OCI-LY1 (cell line): ENCODE results near the gene COMMD1.

ENCODE experiments used
- EZH2 ChIP-seq: fragments of 200-600 bp; sonication (generic), shearing (Covaris generic); IDR thresholded peaks from 2 replicates; pipeline ENCODE4 v1.8.0; 2017; ENCODE audit warnings: borderline replicate concordance, mixed run types, mild to moderate bottlenecking, antibody characterized with exemption, low read length, moderate library complexity, mixed read lengths
- TF ChIP-seq, protein P1 (sequence below): fragments of 200-600 bp; sonication (generic), shearing (Covaris generic); IDR thresholded peaks from 2 replicates; pipeline ENCODE4 v1.5.1; 2017; ENCODE audit warnings: mild to moderate bottlenecking, antibody characterized with exemption, low read length, moderate library complexity, mixed read lengths

DNA sequence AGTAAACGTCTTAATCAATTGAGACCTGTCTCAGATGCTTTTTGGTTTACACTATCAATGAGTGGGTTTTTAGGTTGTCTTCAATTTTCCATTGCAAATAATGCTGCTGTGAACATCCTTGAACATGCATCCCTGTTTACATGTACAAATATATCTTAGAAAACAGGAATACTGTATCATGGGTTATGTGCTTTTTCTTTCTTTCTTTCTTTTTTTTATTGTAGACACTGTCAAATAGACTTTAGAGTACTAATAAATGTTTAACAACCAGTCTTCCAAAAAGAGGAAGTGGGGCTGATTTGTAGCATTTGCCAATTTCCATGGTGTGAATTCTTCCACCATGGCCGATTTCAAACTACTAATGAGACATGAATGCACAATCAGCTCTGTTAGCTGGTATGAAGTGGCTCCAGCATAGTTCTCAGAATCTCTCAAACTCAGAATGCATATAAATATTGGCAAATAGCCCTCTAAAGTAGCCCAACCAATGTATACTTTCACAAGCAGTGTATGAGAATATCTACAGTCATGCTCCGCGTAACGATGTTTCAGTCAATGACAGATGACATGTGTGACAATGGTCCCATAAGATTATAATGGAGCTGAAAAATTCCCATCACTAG, 240.1 kb downstream of the COMMD1 start:
- TF ChIP-seq, protein P1, sequence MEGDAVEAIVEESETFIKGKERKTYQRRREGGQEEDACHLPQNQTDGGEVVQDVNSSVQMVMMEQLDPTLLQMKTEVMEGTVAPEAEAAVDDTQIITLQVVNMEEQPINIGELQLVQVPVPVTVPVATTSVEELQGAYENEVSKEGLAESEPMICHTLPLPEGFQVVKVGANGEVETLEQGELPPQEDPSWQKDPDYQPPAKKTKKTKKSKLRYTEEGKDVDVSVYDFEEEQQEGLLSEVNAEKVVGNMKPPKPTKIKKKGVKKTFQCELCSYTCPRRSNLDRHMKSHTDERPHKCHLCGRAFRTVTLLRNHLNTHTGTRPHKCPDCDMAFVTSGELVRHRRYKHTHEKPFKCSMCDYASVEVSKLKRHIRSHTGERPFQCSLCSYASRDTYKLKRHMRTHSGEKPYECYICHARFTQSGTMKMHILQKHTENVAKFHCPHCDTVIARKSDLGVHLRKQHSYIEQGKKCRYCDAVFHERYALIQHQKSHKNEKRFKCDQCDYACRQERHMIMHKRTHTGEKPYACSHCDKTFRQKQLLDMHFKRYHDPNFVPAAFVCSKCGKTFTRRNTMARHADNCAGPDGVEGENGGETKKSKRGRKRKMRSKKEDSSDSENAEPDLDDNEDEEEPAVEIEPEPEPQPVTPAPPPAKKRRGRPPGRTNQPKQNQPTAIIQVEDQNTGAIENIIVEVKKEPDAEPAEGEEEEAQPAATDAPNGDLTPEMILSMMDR: no peak
- no peak for TF ChIP-seq EZH2
